Activated B cell treated with CpG ODN at 0.5 μM for 24 hours (primary cell): ENCODE measurements around the gene LMO7. TPM values are rescaled to one million over a fixed set of nuclear protein-coding genes. Genes with fewer than 3 reads are reported as not detected.

Experiments used
- ATAC-seq: fragments of 200-7000 bp; cut with Tn5 transposase; one replicate; pipeline ENCODE4 v1.10.0; 2021; ENCODE audit warnings: low read depth, mild to moderate bottlenecking, moderate library complexity
- CTCF ChIA-PET: fragments of 350-600 bp; sonication (Branson Sonifier 250); formaldehyde crosslinking; loops from one replicate; lab custom pipeline; 2021; ENCODE audit warnings: antibody characterized with exemption; lab: Charles Lee
- POLR2A ChIA-PET: fragments of 350-600 bp; sonication (Branson Sonifier 250); formaldehyde crosslinking; loops from one replicate; lab custom pipeline; 2021; ENCODE audit warnings: antibody characterized with exemption; lab: Charles Lee
- DNase-seq: peaks from one replicate; pipeline ENCODE4 v3.0.0; 2022
- H3K27ac Mint-ChIP-seq: one replicate; pipeline ENCODE4 v1.8.0; 2020; ENCODE audit warnings: mixed read lengths
- H3K27me3 Mint-ChIP-seq: one replicate; pipeline ENCODE4 v1.8.0; 2021; ENCODE audit warnings: mixed read lengths
- H3K36me3 Mint-ChIP-seq: one replicate; pipeline ENCODE4 v1.8.0; 2021; ENCODE audit warnings: low read depth, mixed read lengths
- H3K4me1 Mint-ChIP-seq: one replicate; pipeline ENCODE4 v1.8.0; 2021; ENCODE audit warnings: mixed read lengths
- H3K4me3 Mint-ChIP-seq: one replicate; pipeline ENCODE4 v1.8.0; 2020; ENCODE audit warnings: mild to moderate bottlenecking, mixed read lengths
- H3K9me3 Mint-ChIP-seq: one replicate; pipeline ENCODE4 v1.8.0; 2020; ENCODE audit warnings: mixed read lengths
- CTCF ChIP-seq: fragments of 200-600 bp; IDR thresholded peaks from one replicate; pipeline ENCODE4 v1.8.0; 2022; ENCODE audit warnings: antibody characterized with exemption, mild to moderate bottlenecking
- intact Hi-C: fragments of 100-400 bp; cut with micrococcal nuclease; formaldehyde crosslinking; loops from one replicate; pipeline ENCODE4 v1.15.1; 2024
- total RNA-seq: library from RNA; stranded (reverse); gene quantifications from 2 replicates; pipeline ENCODE4 v1.2.3, GENCODE V29; 2022

The LMO7 gene
- total RNA-seq, 1 donor from 2014 or later = 19.5 TPM

- Mint-ChIP-seq H3K27ac (no peak overlapping the region), H3K4me1 (no peaks in the 10 kb centered on the region), H3K9me3 (peaks cover 5% of the 10 kb centered on the region), H3K36me3 (peaks cover 31% of the 10 kb centered on the region), H3K4me3 (no peak overlapping the region), H3K27me3 (no peaks in the 10 kb centered on the region)
- ATAC-seq = no peak
- TF ChIP-seq CTCF = no peak
- no peak for DNase-seq
- ChIA-PET POLR2A (no interaction called here), CTCF (no interaction called here)
- intact Hi-C loops = no loop called here
Observed at GRCh38 chr13:75797719-75798118, 161.6 kb downstream of the LMO7 start.

GRCh38 chr13:75798353-75799255 is 162.5 kb downstream of the LMO7 start:
- Mint-ChIP-seq H3K27ac (no peak overlapping the region), H3K27me3 (no peaks in the 10 kb centered on the region), H3K36me3 (peaks cover 31% of the 10 kb centered on the region), H3K4me1 (peaks cover 4% of the 10 kb centered on the region), H3K9me3 (peaks cover 4% of the 10 kb centered on the region), H3K4me3 (no peak overlapping the region)
- DNase-seq (no peak), ATAC-seq (no peak)
- intact Hi-C loops = no loop called here
- ChIA-PET POLR2A (no interaction called here), CTCF (interaction anchor here (1.2 kb wide), 1 partner anchor 103 kb away, joined by 3 read pairs; no protein-coding TSS in a partner anchor)
- no peak for TF ChIP-seq CTCF

GRCh38 chr13:75800545-75800944 is 164.4 kb downstream of the LMO7 start:
- DNase-seq (no peak), ATAC-seq (no peak)
- Mint-ChIP-seq H3K27ac (no peak overlapping the region), H3K9me3 (no peaks in the 10 kb centered on the region), H3K27me3 (no peaks in the 10 kb centered on the region), H3K4me1 (peaks cover 4% of the 10 kb centered on the region), H3K4me3 (no peak overlapping the region), H3K36me3 (peaks cover 38% of the 10 kb centered on the region)
- ChIA-PET POLR2A (no interaction called here), CTCF (no interaction called here)
- intact Hi-C loops = no loop called here
- no peak for TF ChIP-seq CTCF

- Mint-ChIP-seq H3K27me3 (no peaks in the 10 kb centered on the region), H3K4me1 (peaks cover 4% of the 10 kb centered on the region), H3K36me3 (peaks cover 40% of the 10 kb centered on the region), H3K9me3 (no peaks in the 10 kb centered on the region), H3K4me3 (no peak overlapping the region), H3K27ac (no peak overlapping the region)
- intact Hi-C loops = no loop called here
- POLR2A ChIA-PET = no interaction called here
- DNase-seq (no peak), ATAC-seq (no peak)
- CTCF ChIA-PET = interaction anchor here (0.7 kb wide), 1 partner anchor 86 kb away, joined by 4 read pairs; no protein-coding TSS in a partner anchor
- no peak for TF ChIP-seq CTCF
Observed at GRCh38 chr13:75801388-75801945, 165.3 kb downstream of the LMO7 start.

GRCh38 chr13:75802161-75802560 is 166.0 kb downstream of the LMO7 start:
- H3K4me1 Mint-ChIP-seq = peaks cover 4% of the 10 kb centered on the region
- POLR2A ChIA-PET = no interaction called here
- intact Hi-C loops = no loop called here
- TF ChIP-seq CTCF = no peak
- peaks cover 34% of the 10 kb centered on the region for H3K36me3 Mint-ChIP-seq
- no peak overlapping the region for H3K27ac Mint-ChIP-seq
- H3K4me3 Mint-ChIP-seq = no peak overlapping the region
- no peaks in the 10 kb centered on the region for H3K27me3 Mint-ChIP-seq
- CTCF ChIA-PET = no interaction called here
- DNase-seq (no peak), ATAC-seq (no peak)
- no peaks in the 10 kb centered on the region for H3K9me3 Mint-ChIP-seq
